ENCODE data around the gene VWF.

DNA sequence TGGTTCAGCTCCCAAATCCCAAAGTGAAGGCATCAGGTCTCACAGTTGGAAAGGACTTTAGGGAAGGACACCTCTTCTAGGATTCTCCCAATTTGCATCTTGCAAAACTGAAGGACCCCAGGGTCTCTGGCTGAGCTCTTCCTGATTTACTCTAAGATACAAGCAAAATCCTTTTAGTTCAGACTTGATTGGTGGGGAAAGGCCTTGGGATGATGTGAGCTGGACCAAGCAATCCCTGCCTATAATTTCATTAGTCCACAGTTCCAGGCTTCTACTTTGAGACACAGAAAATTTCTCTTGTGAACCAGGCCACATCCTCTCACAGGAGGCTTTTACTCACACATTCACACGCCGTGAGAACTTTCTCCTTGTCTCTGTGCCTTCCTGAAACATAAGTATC is 23.6 kb upstream of the VWF start:
- TF ChIP-seq, protein P1, sequence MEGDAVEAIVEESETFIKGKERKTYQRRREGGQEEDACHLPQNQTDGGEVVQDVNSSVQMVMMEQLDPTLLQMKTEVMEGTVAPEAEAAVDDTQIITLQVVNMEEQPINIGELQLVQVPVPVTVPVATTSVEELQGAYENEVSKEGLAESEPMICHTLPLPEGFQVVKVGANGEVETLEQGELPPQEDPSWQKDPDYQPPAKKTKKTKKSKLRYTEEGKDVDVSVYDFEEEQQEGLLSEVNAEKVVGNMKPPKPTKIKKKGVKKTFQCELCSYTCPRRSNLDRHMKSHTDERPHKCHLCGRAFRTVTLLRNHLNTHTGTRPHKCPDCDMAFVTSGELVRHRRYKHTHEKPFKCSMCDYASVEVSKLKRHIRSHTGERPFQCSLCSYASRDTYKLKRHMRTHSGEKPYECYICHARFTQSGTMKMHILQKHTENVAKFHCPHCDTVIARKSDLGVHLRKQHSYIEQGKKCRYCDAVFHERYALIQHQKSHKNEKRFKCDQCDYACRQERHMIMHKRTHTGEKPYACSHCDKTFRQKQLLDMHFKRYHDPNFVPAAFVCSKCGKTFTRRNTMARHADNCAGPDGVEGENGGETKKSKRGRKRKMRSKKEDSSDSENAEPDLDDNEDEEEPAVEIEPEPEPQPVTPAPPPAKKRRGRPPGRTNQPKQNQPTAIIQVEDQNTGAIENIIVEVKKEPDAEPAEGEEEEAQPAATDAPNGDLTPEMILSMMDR (IDR thresholded peaks at IDR 0.05), result no peak
- no peak for TF ChIP-seq POLR2A (IDR thresholded peaks at IDR 0.05; ENCODE audit: low read depth)
